Thoracic aorta (tissue), 2 donors: ENCODE results near the gene KMT2D. TPM values are rescaled to one million over a fixed set of nuclear protein-coding genes. Genes with fewer than 3 reads are reported as not detected.
A peak's percentile ranks its signal among the peaks of the same experiment; 100 is the strongest.

Source experiments
- ATAC-seq: fragments of 150-250 bp; one replicate; pipeline ENCODE4 v1.8.0; 2017; ENCODE audit warnings: low read depth; ENCODE audit not compliant: insufficient number of reproducible peaks, low FRiP score
- DNase-seq: peaks from one replicate; pipeline ENCODE4 v3.0.0-alpha.2; 2020; ENCODE audit warnings: low spot score
- H3K27ac ChIP-seq, 2 donors: fragments of 200-600 bp; sonication (generic); 1 replicate in 1 of 2; 2 replicates in 1 of 2; pipeline ENCODE4 v1.5.1; 2016; ENCODE audit warnings: mild to moderate bottlenecking in 2 of 2, moderate library complexity in 2 of 2
- H3K27me3 ChIP-seq: fragments of 200-600 bp; sonication (generic); replicated peaks from 2 replicates; pipeline ENCODE4 v1.6.0; 2016; ENCODE audit warnings: mild to moderate bottlenecking; ENCODE audit not compliant: insufficient read depth
- H3K36me3 ChIP-seq: fragments of 200-600 bp; sonication (generic); one replicate; pipeline ENCODE4 v1.5.1; 2016
- H3K4me1 ChIP-seq, 2 donors: fragments of 200-600 bp; sonication (generic); 1 replicate in 1 of 2; 2 replicates in 1 of 2; pipeline versions ENCODE4 v1.5.1 to v1.6.0; 2016; ENCODE audit warnings: low read depth in 2 of 2, mild to moderate bottlenecking in 1 of 2; ENCODE audit not compliant: control insufficient read depth in 1 of 2
- H3K4me3 ChIP-seq: fragments of 200-600 bp; sonication (generic); 2 replicates; pipeline ENCODE4 v1.5.1; 2016; ENCODE audit warnings: mild to moderate bottlenecking
- H3K9me3 ChIP-seq: fragments of 200-600 bp; sonication (generic); 2 replicates; pipeline ENCODE4 v1.5.1; 2016
- CTCF ChIP-seq: fragments of 200-600 bp; sonication (generic); IDR thresholded peaks from one replicate; pipeline ENCODE4 v1.5.1; 2019; ENCODE audit warnings: antibody characterized with exemption
- total RNA-seq, 2 donors: library from RNA; depleted of rRNA; stranded (reverse); fragments of >200 nt; gene quantifications; one replicate each; pipeline versions ENCODE4 v1.1.0 to v1.2.3, GENCODE V29; 2016

The KMT2D gene
- total RNA-seq, 2 donors from 2014 or later: 56.5 to 101 TPM

- H3K27me3 ChIP-seq: no peaks in the 10 kb centered on the region
- H3K27ac ChIP-seq: no peak overlapping the region
- H3K4me1 ChIP-seq: peaks cover 34 to 48% of the 10 kb centered on the region in 2 donors
- H3K9me3 ChIP-seq: no peaks in the 10 kb centered on the region
- DNase-seq: no peak
- no peak for TF ChIP-seq CTCF
- H3K36me3 ChIP-seq: peaks cover 28% of the 10 kb centered on the region
- peak overlapping the region; percentile 94 for H3K4me3 ChIP-seq
- ATAC-seq: no peak
These were observed 4.4 kb downstream of the KMT2D start for GRCh38 chr12:49055978-49056754.

GRCh38 chr12:49055092-49055491 is 5.5 kb downstream of the KMT2D start:
- Histone ChIP-seq H3K4me1 (peaks cover 34 to 47% of the 10 kb centered on the region in 2 donors), H3K4me3 (no peak overlapping the region), H3K27me3 (no peaks in the 10 kb centered on the region), H3K27ac (no peak overlapping the region), H3K36me3 (peaks cover 38% of the 10 kb centered on the region), H3K9me3 (no peaks in the 10 kb centered on the region)
- no peak for TF ChIP-seq CTCF
- no peak for ATAC-seq
- no peak for DNase-seq

- TF ChIP-seq CTCF: no peak
- ATAC-seq (no peak), DNase-seq (no peak)
- no peaks in the 10 kb centered on the region for H3K9me3 ChIP-seq
- H3K4me3 ChIP-seq: no peak overlapping the region
- H3K4me1 ChIP-seq: peaks cover 34 to 47% of the 10 kb centered on the region in 2 donors
- peaks cover 44% of the 10 kb centered on the region for H3K36me3 ChIP-seq
- H3K27ac ChIP-seq: no peak overlapping the region
- H3K27me3 ChIP-seq: no peaks in the 10 kb centered on the region
These were observed 6.1 kb downstream of the KMT2D start for GRCh38 chr12:49054524-49054923.

- Histone ChIP-seq H3K27ac (no peak overlapping the region), H3K4me1 (peaks cover 34 to 46% of the 10 kb centered on the region in 2 donors), H3K36me3 (peaks cover 48% of the 10 kb centered on the region), H3K27me3 (no peaks in the 10 kb centered on the region), H3K4me3 (no peak overlapping the region), H3K9me3 (no peaks in the 10 kb centered on the region)
- no peak for ATAC-seq
- DNase-seq: no peak
- no peak for TF ChIP-seq CTCF
These were observed 6.5 kb downstream of the KMT2D start for GRCh38 chr12:49054096-49054495.

GRCh38 chr12:49052451-49053208 is 8.0 kb downstream of the KMT2D start:
- DNase-seq: no peak
- peaks cover 22 to 32% of the 10 kb centered on the region in 2 donors for H3K4me1 ChIP-seq
- no peaks in the 10 kb centered on the region for H3K27me3 ChIP-seq

More at GRCh38 chr12:49052451-49053208, 8.0 kb downstream of the KMT2D start:
- Histone ChIP-seq H3K9me3 (no peaks in the 10 kb centered on the region), H3K4me3 (no peak overlapping the region), H3K36me3 (peaks cover 63% of the 10 kb centered on the region), H3K27ac (no peak overlapping the region)
- ATAC-seq: no peak
- TF ChIP-seq CTCF: no peak
